K562 (cell line): ENCODE data around the gene RBFOX1.

Source experiments
- CBX2 ChIP-seq: fragments of 200-600 bp; sonication (generic); IDR thresholded peaks from one replicate; pipeline ENCODE4 v1.6.1; 2012; ENCODE audit warnings: mild to moderate bottlenecking, low read length, inconsistent platforms; ENCODE audit not compliant: insufficient read depth, poor library complexity, severe bottlenecking
- CTBP1 ChIP-seq: fragments of 450-650 bp; IDR thresholded peaks from 2 replicates; pipeline ENCODE4 v1.6.1; 2016; ENCODE audit warnings: borderline replicate concordance
- CTCF ChIP-seq, 3 experiments: IDR thresholded peaks in 2 of 3; conservative IDR thresholded peaks in 1 of 3; 2 replicates each; pipeline ENCODE4 v1.5.1; 2011 to 2012; ENCODE audit warnings: low read length in 3 of 3, mild to moderate bottlenecking in 3 of 3, control low read depth in 2 of 3, improper control_type of control experiment in 1 of 3, inconsistent platforms in 1 of 3, low read depth in 1 of 3, mixed read lengths in 1 of 3, moderate library complexity in 1 of 3; ENCODE audit not compliant: insufficient read depth in 2 of 3
- FOXK1 ChIP-seq: sonication (generic); formaldehyde crosslinking; IDR thresholded peaks from 2 replicates; pipeline ENCODE4 v1.8.0; 2022; ENCODE audit warnings: missing genetic modification reagents, mild to moderate bottlenecking, borderline replicate concordance
- GABPA ChIP-seq: fragments of 200-800 bp; sonication (Bioruptor generic); conservative IDR thresholded peaks from 2 replicates; pipeline ENCODE4 v1.6.1; 2016; ENCODE audit warnings: low read depth, missing genetic modification characterization, missing compliant biosample characterization
- HCFC1 ChIP-seq: IDR thresholded peaks from 2 replicates; pipeline ENCODE4 v1.6.1; 2012; ENCODE audit warnings: low read depth, low read length, improper control_type of control experiment
- HMG20B ChIP-seq: fragments of 250-450 bp; sonication (Bioruptor Pico); IDR thresholded peaks from 2 replicates; pipeline ENCODE4 v1.5.0; 2021; ENCODE audit warnings: mild to moderate bottlenecking
- KLF13 ChIP-seq: fragments of 450-650 bp; IDR thresholded peaks from 2 replicates; pipeline ENCODE4 v1.6.1; 2016; ENCODE audit warnings: missing genetic modification characterization, low read depth, mild to moderate bottlenecking, missing compliant biosample characterization, moderate library complexity, borderline replicate concordance
- MCM2 ChIP-seq: fragments of 450-650 bp; IDR thresholded peaks from 2 replicates; pipeline ENCODE4 v1.6.1; 2017; ENCODE audit warnings: low read depth, mild to moderate bottlenecking
- REST ChIP-seq, 2 experiments: fragments of 450-650 bp; formaldehyde crosslinking in 1 of 2; IDR thresholded peaks; 2 replicates each; pipeline versions ENCODE4 v1.4.0 to v1.6.1; 2014 to 2020; ENCODE audit warnings: mild to moderate bottlenecking in 2 of 2, borderline replicate concordance in 1 of 2, low read depth in 1 of 2
- RFX5 ChIP-seq: IDR thresholded peaks from 2 replicates; pipeline ENCODE4 v1.6.1; 2011; ENCODE audit warnings: low read depth, mild to moderate bottlenecking, improper control_type of control experiment, low read length
- SETDB1 ChIP-seq: IDR thresholded peaks from one replicate; pipeline ENCODE4 v1.6.1; 2012; ENCODE audit warnings: low read length, control low read depth, inconsistent platforms
- THRA ChIP-seq: fragments of 450-650 bp; IDR thresholded peaks from 2 replicates; pipeline ENCODE4 v1.6.1; 2017; ENCODE audit warnings: mild to moderate bottlenecking, moderate library complexity
- ZNF24 ChIP-seq: fragments of 450-650 bp; IDR thresholded peaks from 2 replicates; pipeline ENCODE4 v1.6.1; 2016

DNA sequence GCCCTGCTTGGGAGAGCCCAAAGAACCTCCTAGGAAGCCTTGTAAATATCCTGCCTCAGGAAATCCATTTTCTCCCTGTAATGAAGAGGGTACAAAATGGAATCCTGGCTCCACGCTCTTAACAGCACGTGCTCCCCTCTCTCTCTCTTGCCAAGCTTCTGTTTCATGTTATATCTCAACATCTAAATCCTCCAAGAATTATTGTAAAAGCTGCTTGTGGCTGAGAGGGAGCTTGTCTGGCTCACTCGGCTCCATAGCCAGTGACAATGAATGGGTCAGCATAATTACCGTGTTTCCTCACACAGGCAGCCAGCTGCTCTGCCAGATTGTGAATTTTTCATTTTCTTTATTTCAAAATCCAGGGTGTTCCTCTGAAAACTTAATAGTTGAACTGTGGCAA is 317.8 kb downstream of the RBFOX1 start:
- TF ChIP-seq GABPA = no peak
- TF ChIP-seq HMG20B (CRISPR knock-in tag) = no peak
- no peak for TF ChIP-seq CTBP1
- TF ChIP-seq THRA = no peak
- TF ChIP-seq MCM2 = no peak
- no peak for TF ChIP-seq CBX2
- no peak for TF ChIP-seq ZNF24
- no peak for TF ChIP-seq CTCF (IDR thresholded peaks at IDR 0.05 in 2 of 3, conservative IDR thresholded peaks at IDR 0.05 in 1 of 3; ENCODE audit: insufficient read depth in 2 of 3, low read depth in 1 of 3, low read length in 3 of 3)
- TF ChIP-seq HCFC1 = no peak
- no peak for TF ChIP-seq SETDB1
- TF ChIP-seq REST (IDR thresholded peaks at IDR 0.05; ENCODE audit: borderline replicate concordance) = no peak
- TF ChIP-seq REST (CRISPR knock-in tag; IDR thresholded peaks at IDR 0.05; ENCODE audit: low read depth) = no peak
- no peak for TF ChIP-seq RFX5
- TF ChIP-seq FOXK1 (CRISPR knock-in tag) = no peak
- no peak for TF ChIP-seq KLF13 (tag)
